Osteocyte (in vitro differentiated cells): ENCODE results near the gene NGEF. TPM values are rescaled to one million over a fixed set of nuclear protein-coding genes. Genes with fewer than 3 reads are reported as not detected.

ENCODE experiments used
- DNase-seq: peaks from one replicate; pipeline ENCODE4 v3.0.0; 2021; ENCODE audit warnings: mixed read lengths; ENCODE audit not compliant: unreplicated experiment; ENCODE audit errors: extremely low spot score
- H3K27ac Mint-ChIP-seq: one replicate; pipeline ENCODE4 v1.8.0; 2021; ENCODE audit warnings: mild to moderate bottlenecking, mixed read lengths; ENCODE audit not compliant: unreplicated experiment
- H3K27me3 Mint-ChIP-seq: one replicate; pipeline ENCODE4 v1.8.0; 2021; ENCODE audit warnings: mixed read lengths; ENCODE audit not compliant: unreplicated experiment
- H3K36me3 Mint-ChIP-seq: one replicate; pipeline ENCODE4 v1.8.0; 2021; ENCODE audit warnings: mixed read lengths; ENCODE audit not compliant: unreplicated experiment
- H3K4me1 Mint-ChIP-seq: one replicate; pipeline ENCODE4 v1.8.0; 2021; ENCODE audit warnings: mixed read lengths; ENCODE audit not compliant: unreplicated experiment
- H3K4me3 Mint-ChIP-seq: one replicate; pipeline ENCODE4 v1.8.0; 2021; ENCODE audit warnings: mild to moderate bottlenecking, moderate library complexity, mixed read lengths; ENCODE audit not compliant: unreplicated experiment
- H3K9me3 Mint-ChIP-seq: one replicate; pipeline ENCODE4 v1.8.0; 2021; ENCODE audit warnings: mixed read lengths; ENCODE audit not compliant: unreplicated experiment
- total RNA-seq: library from RNA; stranded (reverse); gene quantifications from 2 replicates; pipeline ENCODE4 v1.2.1, GENCODE V29; 2021
- TF ChIP-seq, protein P1 (sequence below): fragments of 200-600 bp; sonication (generic); IDR thresholded peaks from 2 replicates; pipeline ENCODE4 v1.5.0; 2021; ENCODE audit warnings: antibody characterized with exemption, mild to moderate bottlenecking, moderate library complexity

The NGEF gene
- total RNA-seq, 1 donor from 2014 or later: 0.27 TPM

DNA sequence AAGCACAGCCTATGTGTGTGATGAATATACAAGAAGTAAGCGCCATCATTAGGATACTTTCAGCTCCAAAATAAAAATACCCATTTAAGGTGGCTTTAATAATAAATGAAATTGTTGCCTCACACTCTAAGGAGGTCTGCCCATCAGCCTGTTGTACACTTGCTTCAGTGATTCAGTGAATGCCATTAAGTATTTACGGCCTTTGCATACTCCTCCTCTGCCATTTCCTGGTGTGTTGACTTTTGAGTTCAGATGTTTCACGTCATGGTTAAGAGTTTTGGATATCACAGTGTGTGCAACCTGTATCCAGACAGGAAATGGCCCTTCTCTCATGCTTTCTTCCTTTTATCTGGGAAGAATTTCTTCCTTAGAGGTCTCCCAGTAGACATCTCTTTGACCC lies 181.6 kb downstream of the NGEF start:
- Mint-ChIP-seq H3K27me3 (no peaks in the 10 kb centered on the region), H3K4me3 (no peak overlapping the region), H3K9me3 (no peaks in the 10 kb centered on the region), H3K27ac (no peak overlapping the region), H3K36me3 (peaks cover 42% of the 10 kb centered on the region), H3K4me1 (no peaks in the 10 kb centered on the region)
- TF ChIP-seq, protein P1, sequence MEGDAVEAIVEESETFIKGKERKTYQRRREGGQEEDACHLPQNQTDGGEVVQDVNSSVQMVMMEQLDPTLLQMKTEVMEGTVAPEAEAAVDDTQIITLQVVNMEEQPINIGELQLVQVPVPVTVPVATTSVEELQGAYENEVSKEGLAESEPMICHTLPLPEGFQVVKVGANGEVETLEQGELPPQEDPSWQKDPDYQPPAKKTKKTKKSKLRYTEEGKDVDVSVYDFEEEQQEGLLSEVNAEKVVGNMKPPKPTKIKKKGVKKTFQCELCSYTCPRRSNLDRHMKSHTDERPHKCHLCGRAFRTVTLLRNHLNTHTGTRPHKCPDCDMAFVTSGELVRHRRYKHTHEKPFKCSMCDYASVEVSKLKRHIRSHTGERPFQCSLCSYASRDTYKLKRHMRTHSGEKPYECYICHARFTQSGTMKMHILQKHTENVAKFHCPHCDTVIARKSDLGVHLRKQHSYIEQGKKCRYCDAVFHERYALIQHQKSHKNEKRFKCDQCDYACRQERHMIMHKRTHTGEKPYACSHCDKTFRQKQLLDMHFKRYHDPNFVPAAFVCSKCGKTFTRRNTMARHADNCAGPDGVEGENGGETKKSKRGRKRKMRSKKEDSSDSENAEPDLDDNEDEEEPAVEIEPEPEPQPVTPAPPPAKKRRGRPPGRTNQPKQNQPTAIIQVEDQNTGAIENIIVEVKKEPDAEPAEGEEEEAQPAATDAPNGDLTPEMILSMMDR: no peak
- no peak for DNase-seq

DNA sequence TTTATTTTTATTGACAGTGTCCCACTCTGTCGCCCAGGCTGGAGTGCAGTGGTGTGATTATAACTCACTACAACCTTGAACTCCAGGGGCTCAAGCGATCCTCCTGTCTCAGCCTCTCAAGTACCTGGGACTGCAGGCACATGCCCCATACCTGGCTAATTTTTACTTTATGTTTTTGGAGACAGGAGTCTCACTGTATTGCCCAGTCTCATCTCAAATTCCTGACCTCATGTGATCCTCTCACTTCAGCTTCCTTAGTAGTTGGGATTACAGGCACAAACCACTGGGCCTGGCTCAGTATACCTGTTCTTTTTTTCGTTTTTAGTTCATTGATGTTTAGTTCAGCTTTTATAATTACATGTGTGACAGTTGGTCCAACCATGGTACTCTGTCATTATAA lies 183.1 kb downstream of the NGEF start:
- no peak overlapping the region for H3K4me3 Mint-ChIP-seq
- DNase-seq: no peak
- peaks cover 42% of the 10 kb centered on the region for H3K36me3 Mint-ChIP-seq
- TF ChIP-seq, protein P1: no peak
- H3K4me1 Mint-ChIP-seq: no peaks in the 10 kb centered on the region
- H3K9me3 Mint-ChIP-seq: no peaks in the 10 kb centered on the region
- no peak overlapping the region for H3K27ac Mint-ChIP-seq
- no peaks in the 10 kb centered on the region for H3K27me3 Mint-ChIP-seq

Other genes starting within 250 kb of the NGEF start
- gene KCNJ13, start 236.7 kb downstream of the NGEF start, total RNA-seq: not detected in 2 replicates
- 1.9 and 2.1 TPM in 2 replicates for gene SNORC, start 143.0 kb downstream of the NGEF start, total RNA-seq
- not detected in 2 replicates for gene NEU2, start 19.4 kb upstream of the NGEF start, total RNA-seq
- 0.31 and 0.40 TPM in 2 replicates for gene INPP5D, start 47.1 kb upstream of the NGEF start, total RNA-seq
- gene ATG16L1, start 238.4 kb upstream of the NGEF start, total RNA-seq: 20.9 and 23.4 TPM in 2 replicates